MM.1S (cell line): ENCODE measurements around the gene DHDH.

Experiments
- DNase-seq: peaks from one replicate; pipeline ENCODE4 v3.0.0-alpha.2; 2015
- H2AFZ ChIP-seq: fragments of 300-600 bp; sonication (generic); 2 replicates; pipeline ENCODE4 v1.6.0; 2016; ENCODE audit warnings: antibody characterized with exemption, low read length
- H3F3A ChIP-seq: fragments of 300-600 bp; sonication (generic); 2 replicates; pipeline ENCODE4 v1.6.1; 2016; ENCODE audit warnings: mild to moderate bottlenecking, antibody characterized with exemption, low read length, moderate library complexity, mixed read lengths; ENCODE audit not compliant: insufficient read depth
- H3K27ac ChIP-seq: fragments of 300-600 bp; sonication (generic); 2 replicates; pipeline ENCODE4 v1.5.1; 2016; ENCODE audit warnings: mild to moderate bottlenecking, low read length
- H3K27me3 ChIP-seq: fragments of 300-600 bp; sonication (generic); replicated peaks from 2 replicates; pipeline ENCODE4 v1.6.0; 2016; ENCODE audit warnings: low read length; ENCODE audit not compliant: insufficient read depth
- H3K36me3 ChIP-seq: fragments of 300-600 bp; sonication (generic); replicated peaks from 2 replicates; pipeline ENCODE4 v1.6.1; 2016; ENCODE audit warnings: mild to moderate bottlenecking, low read length, mixed read lengths; ENCODE audit not compliant: insufficient read depth
- H3K4me1 ChIP-seq: fragments of 300-600 bp; sonication (generic); 2 replicates; pipeline ENCODE4 v1.6.1; 2016; ENCODE audit warnings: low read length, mixed read lengths
- H3K4me2 ChIP-seq: fragments of 300-600 bp; sonication (generic); 2 replicates; pipeline ENCODE4 v1.6.0; 2016; ENCODE audit warnings: low read depth, low read length
- H3K4me3 ChIP-seq: fragments of 300-600 bp; sonication (generic); 2 replicates; pipeline ENCODE4 v1.5.1; 2016; ENCODE audit warnings: low read length, mixed read lengths
- H3K79me2 ChIP-seq: fragments of 300-600 bp; sonication (generic); 2 replicates; pipeline ENCODE4 v1.6.1; 2016; ENCODE audit warnings: mixed run types, low read length, mixed read lengths
- H3K9ac ChIP-seq: fragments of 300-600 bp; sonication (generic); 2 replicates; pipeline ENCODE4 v1.6.1; 2016; ENCODE audit warnings: low read length, mixed read lengths
- H3K9me2 ChIP-seq: fragments of 300-600 bp; sonication (generic); replicated peaks from 2 replicates; pipeline ENCODE4 v1.6.1; 2016; ENCODE audit warnings: mild to moderate bottlenecking, low read length, mixed read lengths; ENCODE audit not compliant: insufficient read depth
- H3K9me3 ChIP-seq: fragments of 300-600 bp; sonication (generic); replicated peaks from 2 replicates; pipeline ENCODE4 v1.6.1; 2016; ENCODE audit warnings: mild to moderate bottlenecking, low read length, mixed read lengths; ENCODE audit not compliant: insufficient read depth
- H4K20me1 ChIP-seq: fragments of 300-600 bp; sonication (generic); 2 replicates; pipeline ENCODE4 v1.6.1; 2016; ENCODE audit warnings: mild to moderate bottlenecking, low read length, moderate library complexity, mixed read lengths; ENCODE audit not compliant: insufficient read depth
- CTCF ChIP-seq: fragments of 300-600 bp; sonication (generic); IDR thresholded peaks from 2 replicates; pipeline ENCODE4 v1.5.1; 2016; ENCODE audit warnings: antibody characterized with exemption, low read length, mixed read lengths
- EZH2 ChIP-seq: fragments of 300-600 bp; sonication (generic); optimal IDR thresholded peaks from 2 replicates; pipeline ENCODE3; 2017; ENCODE audit warnings: low read depth, mild to moderate bottlenecking, antibody characterized with exemption, low read length, mixed read lengths
- EZH2phosphoT487 ChIP-seq: fragments of 300-600 bp; sonication (generic); IDR thresholded peaks from 2 replicates; pipeline ENCODE4 v1.6.1; 2018; ENCODE audit warnings: antibody characterized with exemption, low read length

DHDH gene

DNA sequence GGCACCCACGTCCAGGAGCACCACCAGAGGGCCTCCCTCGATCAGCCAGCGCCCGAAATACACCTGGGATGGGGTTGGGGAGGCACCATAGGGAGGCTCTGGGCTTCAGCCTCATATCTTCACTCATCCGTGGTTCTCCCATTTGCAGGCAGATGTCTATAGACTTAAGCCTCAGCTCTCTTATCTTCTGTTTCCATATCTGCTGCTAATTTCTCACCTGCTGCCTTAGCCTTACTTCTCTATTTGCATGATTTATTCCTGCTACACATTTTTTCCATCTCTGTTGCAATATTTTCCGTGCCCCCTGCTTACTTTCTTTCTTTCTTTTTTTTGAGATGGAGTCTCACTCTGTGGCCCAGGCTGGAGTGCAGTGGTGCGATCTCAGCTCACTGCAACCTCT, 53.8 kb downstream of the DHDH start:
- no peaks in the 10 kb centered on the region for H3K9me3 ChIP-seq
- no peaks in the 10 kb centered on the region for H3K36me3 ChIP-seq
- no peak overlapping the region for H3K9ac ChIP-seq
- H2AFZ ChIP-seq: no peak overlapping the region
- DNase-seq: no peak
- no peaks in the 10 kb centered on the region for H3K9me2 ChIP-seq
- H3F3A ChIP-seq: no peaks in the 10 kb centered on the region
- H3K4me3 ChIP-seq: no peak overlapping the region
- no peaks in the 10 kb centered on the region for H4K20me1 ChIP-seq
- peaks cover 6% of the 10 kb centered on the region for H3K4me1 ChIP-seq
- H3K79me2 ChIP-seq: peaks cover 22% of the 10 kb centered on the region
- H3K4me2 ChIP-seq: no peak overlapping the region
- TF ChIP-seq EZH2 (no peak), CTCF (no peak), EZH2phosphoT487 (no peak)
- no peak overlapping the region for H3K27ac ChIP-seq
- H3K27me3 ChIP-seq: no peaks in the 10 kb centered on the region

DNA sequence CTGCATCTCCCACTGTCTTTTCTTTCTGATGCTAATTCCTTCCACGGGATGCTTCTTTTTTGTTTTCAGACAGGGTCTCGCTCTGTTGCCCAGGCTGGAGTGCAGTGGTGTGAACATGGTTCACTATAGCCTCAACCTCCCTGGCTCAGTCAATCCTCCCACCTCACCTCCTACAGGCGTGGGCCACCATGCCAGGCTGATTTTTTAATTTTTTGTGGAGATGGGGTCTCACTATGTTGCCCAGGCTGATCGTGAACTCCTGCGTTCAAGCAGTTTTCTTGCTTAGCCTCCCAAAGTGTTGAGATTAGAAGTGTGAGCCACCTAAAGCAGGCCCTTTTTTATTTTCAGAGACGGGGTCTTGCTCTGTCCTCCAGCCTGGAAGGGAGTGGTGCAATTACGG, 54.8 kb downstream of the DHDH start:
- Histone ChIP-seq H2AFZ (no peak overlapping the region), H3K4me1 (peaks cover 6% of the 10 kb centered on the region), H3K79me2 (peaks cover 30% of the 10 kb centered on the region), H3K9me3 (no peaks in the 10 kb centered on the region), H3K27ac (no peak overlapping the region), H3K27me3 (no peaks in the 10 kb centered on the region), H3K36me3 (no peaks in the 10 kb centered on the region), H3K9me2 (no peaks in the 10 kb centered on the region), H3F3A (no peaks in the 10 kb centered on the region), H3K4me2 (no peak overlapping the region), H4K20me1 (no peaks in the 10 kb centered on the region), H3K9ac (no peak overlapping the region), H3K4me3 (no peak overlapping the region)
- no peak for TF ChIP-seq EZH2
- TF ChIP-seq CTCF: no peak
- TF ChIP-seq EZH2phosphoT487: no peak
- DNase-seq: no peak

DNA sequence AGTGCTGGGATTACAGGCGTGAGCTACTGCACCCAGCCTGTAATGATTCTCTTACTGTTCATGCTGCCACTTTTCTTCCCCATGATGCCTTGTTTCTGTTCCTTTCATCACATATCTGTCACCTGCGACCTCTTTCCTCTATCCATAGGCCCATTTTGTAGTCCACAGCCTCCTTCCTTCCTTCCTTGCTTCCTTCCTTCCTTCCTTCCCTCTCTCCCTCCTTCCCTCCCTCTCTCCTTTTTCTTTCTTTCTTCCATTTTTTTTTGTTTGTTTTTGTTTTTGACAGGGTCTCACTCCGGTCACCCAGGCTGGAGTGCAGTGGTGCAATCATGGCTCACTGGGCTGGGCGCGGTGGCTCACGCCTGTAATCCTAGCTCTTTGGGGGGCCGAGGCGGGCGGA, 55.4 kb downstream of the DHDH start:
- Histone ChIP-seq H3K4me2 (no peak overlapping the region), H3K4me3 (no peak overlapping the region), H3K9me3 (no peaks in the 10 kb centered on the region), H3K4me1 (peaks cover 6% of the 10 kb centered on the region), H4K20me1 (no peaks in the 10 kb centered on the region), H2AFZ (no peak overlapping the region), H3K36me3 (no peaks in the 10 kb centered on the region), H3K79me2 (peaks cover 32% of the 10 kb centered on the region), H3K27me3 (no peaks in the 10 kb centered on the region), H3K9ac (no peak overlapping the region), H3K9me2 (no peaks in the 10 kb centered on the region), H3K27ac (no peak overlapping the region), H3F3A (no peaks in the 10 kb centered on the region)
- DNase-seq: no peak
- TF ChIP-seq EZH2: no peak
- TF ChIP-seq CTCF: no peak
- no peak for TF ChIP-seq EZH2phosphoT487
